ENCODE measurements around the gene KIF2A.

KIF2A gene

DNA sequence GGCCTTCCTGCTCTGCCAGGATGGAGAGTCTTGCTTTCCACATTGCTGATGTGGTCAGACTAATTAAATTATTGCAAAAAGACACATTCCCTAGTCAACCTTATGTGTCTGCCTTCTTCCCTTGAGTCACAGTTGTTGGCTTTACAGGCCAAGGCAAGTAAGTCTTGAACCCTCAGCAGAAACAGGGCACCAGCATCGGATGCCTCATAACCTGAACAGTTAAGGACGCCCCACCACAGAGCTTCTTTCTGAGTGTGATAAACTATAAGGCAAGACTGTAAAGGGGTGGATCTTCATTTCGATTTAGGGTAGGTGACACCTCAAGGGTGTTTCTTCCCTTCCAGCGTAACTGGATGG is 670 bp upstream of the KIF2A start:
- no peaks in the 10 kb centered on the region for H3K27me3 ChIP-seq
- H3K27ac ChIP-seq, result peak overlapping the region; percentile 92
- TF ChIP-seq, protein P1, sequence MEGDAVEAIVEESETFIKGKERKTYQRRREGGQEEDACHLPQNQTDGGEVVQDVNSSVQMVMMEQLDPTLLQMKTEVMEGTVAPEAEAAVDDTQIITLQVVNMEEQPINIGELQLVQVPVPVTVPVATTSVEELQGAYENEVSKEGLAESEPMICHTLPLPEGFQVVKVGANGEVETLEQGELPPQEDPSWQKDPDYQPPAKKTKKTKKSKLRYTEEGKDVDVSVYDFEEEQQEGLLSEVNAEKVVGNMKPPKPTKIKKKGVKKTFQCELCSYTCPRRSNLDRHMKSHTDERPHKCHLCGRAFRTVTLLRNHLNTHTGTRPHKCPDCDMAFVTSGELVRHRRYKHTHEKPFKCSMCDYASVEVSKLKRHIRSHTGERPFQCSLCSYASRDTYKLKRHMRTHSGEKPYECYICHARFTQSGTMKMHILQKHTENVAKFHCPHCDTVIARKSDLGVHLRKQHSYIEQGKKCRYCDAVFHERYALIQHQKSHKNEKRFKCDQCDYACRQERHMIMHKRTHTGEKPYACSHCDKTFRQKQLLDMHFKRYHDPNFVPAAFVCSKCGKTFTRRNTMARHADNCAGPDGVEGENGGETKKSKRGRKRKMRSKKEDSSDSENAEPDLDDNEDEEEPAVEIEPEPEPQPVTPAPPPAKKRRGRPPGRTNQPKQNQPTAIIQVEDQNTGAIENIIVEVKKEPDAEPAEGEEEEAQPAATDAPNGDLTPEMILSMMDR (IDR thresholded peaks at IDR 0.05), result no peak
- no peaks in the 10 kb centered on the region for H3K36me3 ChIP-seq
- H3K4me3 ChIP-seq (ENCODE audit: low read depth in 1 of 2, low read length in 1 of 2), result peak overlapping the region; percentile 85 to 87
- no peaks in the 10 kb centered on the region for H3K9me3 ChIP-seq
- H3K4me1 ChIP-seq (ENCODE audit: control insufficient read depth in 1 of 2, insufficient read depth in 1 of 2, low read depth in 1 of 2, low read length in 1 of 2), result peaks cover 18 to 28% of the 10 kb centered on the region in 2 experiments

DNA sequence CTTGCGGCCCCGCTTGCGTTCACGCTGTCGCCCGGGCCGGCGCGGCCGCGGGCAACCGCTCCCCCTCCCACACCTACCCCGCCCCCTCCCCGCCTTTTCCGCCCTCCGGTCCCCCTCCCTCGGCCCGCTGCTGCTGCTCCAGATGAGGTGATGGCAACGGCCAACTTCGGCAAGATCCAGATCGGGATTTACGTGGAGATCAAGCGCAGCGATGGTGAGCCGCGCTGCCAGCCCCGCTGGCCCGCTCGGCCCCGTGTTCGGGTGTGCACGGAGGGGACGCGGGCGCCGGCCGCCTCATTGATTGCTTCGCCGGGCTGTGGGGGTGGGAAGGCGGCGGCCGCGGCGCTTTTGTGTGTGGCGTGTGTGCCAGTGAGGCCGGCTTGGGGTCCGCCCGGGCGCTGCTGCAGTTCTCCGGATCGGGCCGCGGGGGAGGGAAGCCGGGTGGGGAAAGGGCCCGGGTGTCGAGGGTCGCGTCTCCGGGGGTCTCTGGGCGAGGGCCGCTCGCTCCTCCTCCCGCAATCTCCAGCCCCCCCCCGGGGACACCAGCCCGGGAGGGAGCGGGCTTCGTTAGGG is 403 bp downstream of the KIF2A start:
- H3K36me3 ChIP-seq, result no peaks in the 10 kb centered on the region
- H3K9me3 ChIP-seq, result no peaks in the 10 kb centered on the region
- H3K4me3 ChIP-seq (ENCODE audit: low read depth in 1 of 2, low read length in 1 of 2), result peak overlapping the region; percentile 85 to 87
- no peaks in the 10 kb centered on the region for H3K27me3 ChIP-seq
- peak overlapping the region; percentile 92 for H3K27ac ChIP-seq
- TF ChIP-seq, protein P1 (IDR thresholded peaks at IDR 0.05), result no peak
- peaks cover 18 to 28% of the 10 kb centered on the region in 2 experiments for H3K4me1 ChIP-seq (ENCODE audit: control insufficient read depth in 1 of 2, insufficient read depth in 1 of 2, low read depth in 1 of 2, low read length in 1 of 2)

GRCh38 chr5:62306896-62307689 is 1.1 kb downstream of the KIF2A start:
- Histone ChIP-seq H3K9me3 (no peaks in the 10 kb centered on the region), H3K4me1 (ENCODE audit: control insufficient read depth in 1 of 2, insufficient read depth in 1 of 2, low read depth in 1 of 2, low read length in 1 of 2) (peaks cover 18 to 28% of the 10 kb centered on the region in 2 experiments), H3K27me3 (no peaks in the 10 kb centered on the region), H3K27ac (peak overlapping the region; percentile 92), H3K36me3 (no peaks in the 10 kb centered on the region), H3K4me3 (ENCODE audit: low read depth in 1 of 2, low read length in 1 of 2) (peak overlapping the region; percentile 85 to 87)
- TF ChIP-seq, protein P1 (IDR thresholded peaks at IDR 0.05), result no peak

DNA sequence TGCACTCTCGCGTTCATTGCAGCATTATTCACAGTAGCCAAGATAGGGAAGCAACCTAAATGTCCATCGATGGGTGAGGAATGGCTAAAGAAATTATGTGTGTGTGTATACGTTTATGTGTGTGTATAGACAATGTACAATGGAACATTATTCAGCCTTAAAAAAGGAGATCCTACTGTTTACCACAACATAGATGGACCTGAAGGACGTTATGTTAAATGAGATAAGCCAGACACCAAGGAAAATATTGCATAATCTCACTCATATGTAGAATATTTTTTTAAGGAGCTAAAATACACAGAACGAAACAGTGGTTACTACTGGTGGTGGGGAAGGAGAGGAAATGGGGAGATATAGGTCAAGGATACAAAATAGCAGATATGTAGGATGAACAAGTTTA is 2.4 kb downstream of the KIF2A start:
- no peaks in the 10 kb centered on the region for H3K27me3 ChIP-seq
- H3K9me3 ChIP-seq, result no peaks in the 10 kb centered on the region
- peaks cover 18 to 28% of the 10 kb centered on the region in 2 experiments for H3K4me1 ChIP-seq (ENCODE audit: control insufficient read depth in 1 of 2, insufficient read depth in 1 of 2, low read depth in 1 of 2, low read length in 1 of 2)
- H3K27ac ChIP-seq, result no peak overlapping the region
- TF ChIP-seq, protein P1 (IDR thresholded peaks at IDR 0.05), result no peak
- H3K36me3 ChIP-seq, result no peaks in the 10 kb centered on the region
- H3K4me3 ChIP-seq (ENCODE audit: low read depth in 1 of 2, low read length in 1 of 2), result no peak overlapping the region

DNA sequence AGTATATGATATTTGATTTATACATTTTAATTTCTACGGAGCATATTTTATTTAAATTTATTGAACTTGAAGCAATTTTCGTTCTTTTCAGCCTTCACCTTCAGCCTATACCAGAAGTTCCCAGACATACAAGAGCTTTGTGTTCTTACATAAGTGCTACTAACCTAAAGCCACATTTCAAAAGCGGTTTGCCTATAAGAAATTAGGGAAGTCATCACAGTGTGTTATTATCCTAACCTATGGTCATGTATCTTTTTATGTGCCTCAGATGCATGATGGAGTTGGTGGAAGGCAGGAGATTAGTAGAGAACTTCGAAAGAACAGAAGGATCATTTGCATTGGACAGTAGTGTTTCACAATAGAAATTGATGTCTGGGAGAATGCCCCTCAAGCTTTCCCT is 3.1 kb downstream of the KIF2A start:
- H3K27ac ChIP-seq, result no peak overlapping the region
- TF ChIP-seq, protein P1 (IDR thresholded peaks at IDR 0.05), result no peak
- no peak overlapping the region for H3K4me3 ChIP-seq (ENCODE audit: low read depth in 1 of 2, low read length in 1 of 2)
- no peaks in the 10 kb centered on the region for H3K36me3 ChIP-seq
- H3K27me3 ChIP-seq, result no peaks in the 10 kb centered on the region
- peaks cover 18 to 28% of the 10 kb centered on the region in 2 experiments for H3K4me1 ChIP-seq (ENCODE audit: control insufficient read depth in 1 of 2, insufficient read depth in 1 of 2, low read depth in 1 of 2, low read length in 1 of 2)
- H3K9me3 ChIP-seq, result no peaks in the 10 kb centered on the region
